Stimulated activated CD4-positive, alpha-beta T cell treated with anti-CD3 and anti-CD28 coated beads, Interleukin-1b, Interleukin-23, amount 100 ng/mL, for 24 hours (primary cell): ENCODE data around the gene OSGEP.
A peak's percentile ranks its signal among the peaks of the same experiment; 100 is the strongest.

Experiments used
- DNase-seq, 4 experiments: peaks; one replicate each; pipeline ENCODE4 v3.0.0-alpha.2; 2020; ENCODE audit warnings: low read depth in 4 of 4, low spot score in 1 of 4

Gene OSGEP

DNA sequence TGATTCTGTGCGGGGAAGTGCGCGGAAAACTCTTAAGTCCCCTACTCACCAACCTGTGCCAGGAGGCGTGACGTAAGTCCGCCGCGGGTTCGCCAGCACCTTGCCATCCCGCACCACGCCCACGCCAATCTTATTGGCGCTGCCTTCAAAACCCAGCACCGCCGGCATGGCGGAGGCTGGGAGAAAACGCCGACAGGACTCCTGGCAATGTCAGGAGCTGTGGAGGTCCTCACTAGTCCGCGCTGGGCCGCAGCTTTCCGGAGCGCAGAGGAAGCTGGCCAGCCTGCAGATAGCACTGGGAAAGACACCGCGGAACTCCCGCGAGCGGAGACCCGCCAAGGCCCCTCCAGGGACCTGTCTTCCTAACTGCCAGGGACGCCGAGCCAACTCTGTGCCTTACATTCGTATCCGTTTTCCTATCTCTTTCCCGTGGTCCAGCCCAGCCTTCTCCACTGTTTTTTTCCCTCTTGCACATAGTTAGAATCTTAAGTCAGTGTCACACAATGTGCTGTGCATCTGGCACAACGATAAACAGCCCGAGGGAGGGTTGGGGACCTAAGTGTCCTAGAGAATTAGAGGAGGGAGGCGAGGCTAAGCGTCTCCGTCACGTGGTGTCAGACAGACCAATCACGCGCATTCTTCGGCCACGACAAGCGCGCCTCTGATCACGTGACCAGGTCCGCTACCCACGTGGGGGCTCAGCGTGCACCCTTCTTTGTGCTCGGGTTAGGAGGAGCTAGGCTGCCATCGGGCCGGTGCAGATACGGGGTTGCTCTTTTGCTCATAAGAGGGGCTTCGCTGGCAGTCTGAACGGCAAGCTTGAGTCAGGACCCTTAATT is at the start of gene OSGEP, which contains the start of gene APEX1:
OSGEP (minus strand) TSS at position 297 of the 839 bp plus-strand sequence; CDS start at position 168, 129 bp downstream.
APEX1 (plus strand) TSS at position 711 of the 839 bp plus-strand sequence. CDS start 420 bp downstream, outside the sequence.
- DNase-seq: peak; percentile 84 to 95 (median 93)

- no peak for DNase-seq
Measured at GRCh38 chr14:20503898-20504297, 49.3 kb upstream of the OSGEP start.

GRCh38 chr14:20501346-20501745 is 46.7 kb upstream of the OSGEP start:
- no peak for DNase-seq

- DNase-seq: no peak
Measured at GRCh38 chr14:20499881-20500280, 45.3 kb upstream of the OSGEP start.

DNA sequence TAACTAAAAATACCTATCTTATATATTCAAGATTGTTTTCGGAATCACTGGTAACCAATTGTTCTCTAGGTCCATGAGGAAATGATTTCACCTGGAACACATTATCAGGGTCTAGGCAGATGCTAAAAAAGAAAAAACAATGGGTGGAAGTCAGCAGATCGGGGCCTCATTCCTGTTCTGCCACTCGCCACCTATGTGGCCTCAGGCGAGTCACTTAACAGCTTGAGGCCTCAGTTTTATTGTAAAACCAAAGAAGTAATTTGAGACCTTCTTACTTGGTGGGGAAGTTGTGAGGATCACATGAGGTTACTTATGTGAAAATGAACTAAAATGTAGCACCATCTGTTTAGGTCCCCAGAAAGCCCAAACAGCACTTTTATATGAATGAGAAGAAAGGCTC is 44.5 kb upstream of the OSGEP start:
- no peak for DNase-seq

GRCh38 chr14:20498622-20499021 is 44.0 kb upstream of the OSGEP start:
- DNase-seq: no peak

- no peak for DNase-seq
Measured at GRCh38 chr14:20494935-20495766, 40.5 kb upstream of the OSGEP start.

GRCh38 chr14:20493634-20494033 is 39.0 kb upstream of the OSGEP start:
- DNase-seq: no peak

GRCh38 chr14:20492486-20492885 is 37.9 kb upstream of the OSGEP start:
- DNase-seq: no peak

GRCh38 chr14:20490563-20490962 is 36.0 kb upstream of the OSGEP start:
- DNase-seq: no peak

GRCh38 chr14:20489093-20489994 is 34.7 kb upstream of the OSGEP start:
- DNase-seq: no peak

GRCh38 chr14:20487396-20487725 is 32.7 kb upstream of the OSGEP start:
- DNase-seq: no peak

DNA sequence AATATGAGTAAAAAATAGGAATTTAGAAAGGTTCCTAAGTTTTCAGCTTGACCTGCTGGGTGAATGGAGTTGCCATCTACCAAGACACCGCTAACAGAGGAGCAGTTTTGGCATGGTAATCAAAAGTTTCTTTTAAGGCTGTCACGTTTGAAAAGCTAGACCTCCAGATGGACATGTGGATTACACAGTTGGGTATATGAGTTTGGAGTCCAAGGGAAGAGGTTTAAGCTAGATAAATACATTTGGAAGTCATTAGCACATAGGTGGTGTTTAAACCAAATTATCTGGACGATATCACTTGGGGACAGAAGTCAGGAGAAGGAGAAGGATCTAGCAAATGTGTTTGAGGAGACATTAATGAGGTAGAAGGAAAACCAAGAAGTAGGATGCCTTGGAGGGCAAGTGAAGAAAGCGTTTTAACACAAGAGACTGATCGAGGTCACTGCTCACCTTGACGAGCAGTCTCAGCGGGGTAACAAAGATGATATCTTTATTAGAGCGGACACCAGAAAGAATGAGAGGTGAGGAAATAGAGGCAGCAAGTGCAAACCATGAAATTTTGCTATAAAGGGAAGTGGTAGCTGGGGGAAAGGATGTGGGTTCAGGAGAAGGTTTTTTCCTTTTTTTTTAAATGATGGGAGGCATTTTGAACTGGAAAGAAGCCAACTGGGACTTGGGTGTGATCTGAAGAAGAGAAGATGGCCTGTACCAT is 32.2 kb upstream of the OSGEP start:
- no peak for DNase-seq

- DNase-seq: no peak
Measured at GRCh38 chr14:20485900-20486299, 31.3 kb upstream of the OSGEP start.

DNA sequence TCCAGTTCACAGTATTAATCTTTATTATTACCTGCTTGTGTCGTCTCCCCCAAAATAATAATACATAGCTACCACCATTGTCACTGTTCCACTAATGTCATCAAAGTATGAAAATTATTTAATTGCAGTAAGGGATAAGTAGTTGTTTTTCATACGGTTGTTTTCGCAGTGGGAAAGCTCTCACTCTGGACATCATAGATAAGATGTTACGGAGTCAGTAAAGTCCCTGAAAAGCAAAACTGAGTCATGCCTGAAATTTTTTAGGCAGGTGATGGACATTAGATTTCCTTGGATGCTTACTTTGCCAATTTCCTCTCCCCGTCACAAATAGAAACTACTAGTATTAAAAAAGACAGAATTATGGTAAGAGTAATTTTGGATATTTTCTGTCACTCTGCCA is 27.8 kb upstream of the OSGEP start:
- no peak for DNase-seq

- no peak for DNase-seq
Measured at GRCh38 chr14:20478894-20479293, 24.3 kb upstream of the OSGEP start.

DNA sequence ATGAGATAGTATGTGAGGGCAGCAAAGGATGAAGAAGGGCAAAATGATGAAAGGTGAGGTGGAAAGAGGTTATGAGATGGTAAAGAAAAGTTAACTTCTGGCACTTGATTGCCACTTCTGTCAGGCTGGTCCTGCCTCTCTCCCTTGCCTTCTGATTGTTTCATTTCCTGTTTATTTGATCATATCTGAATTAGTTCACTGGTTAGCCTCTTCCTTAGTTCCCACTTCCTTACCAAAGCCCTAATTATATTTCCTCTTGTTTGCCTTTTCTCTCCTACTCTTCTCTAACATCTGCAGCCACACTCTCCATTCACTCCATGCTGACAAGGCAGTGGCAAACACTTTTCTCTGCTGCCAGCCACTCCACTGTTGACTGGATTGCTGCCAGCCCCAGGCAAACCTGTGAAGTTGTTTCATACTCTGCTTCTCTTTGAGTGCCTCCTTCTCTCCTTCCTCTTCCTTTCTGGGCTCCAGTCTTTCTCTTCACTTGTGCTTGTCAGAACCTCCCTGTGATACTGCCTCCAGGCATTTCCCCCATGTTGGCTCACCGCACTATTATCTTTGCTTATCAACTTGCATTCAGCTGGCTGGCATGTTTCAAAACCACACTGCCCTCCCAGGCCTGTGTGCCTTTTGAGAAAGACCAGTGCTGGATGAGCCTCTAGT is 22.7 kb upstream of the OSGEP start:
- DNase-seq: no peak

GRCh38 chr14:20476776-20477175 is 22.2 kb upstream of the OSGEP start:
- no peak for DNase-seq

- no peak for DNase-seq
Measured at GRCh38 chr14:20472536-20473169, 18.0 kb upstream of the OSGEP start.

DNA sequence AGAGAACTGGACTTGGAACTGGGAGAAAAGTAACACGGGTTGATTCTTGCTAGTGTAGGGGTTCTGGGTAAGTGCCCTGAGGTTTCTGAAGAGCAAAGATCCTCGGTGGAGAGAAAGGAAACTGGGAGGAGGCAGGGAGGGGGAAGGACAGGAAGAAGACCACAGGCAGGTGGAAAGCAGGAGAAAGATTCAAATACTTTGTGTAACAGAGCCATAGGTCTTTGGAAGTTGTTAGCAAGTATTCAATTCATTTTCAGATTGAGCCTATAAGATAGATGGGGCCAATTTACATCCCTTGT is 15.9 kb upstream of the OSGEP start:
- DNase-seq: no peak
